Tibial artery (tissue), 4 donors: ENCODE results near the gene ADAMTSL2.

ENCODE experiments used
- DNase-seq, 2 donors: peaks; one replicate each; pipeline ENCODE4 v3.0.0-alpha.2; 2019
- H3K27ac ChIP-seq, 2 donors: fragments of 200-600 bp; sonication (generic) in 1 of 2; 1 replicate in 1 of 2; 2 replicates in 1 of 2; pipeline ENCODE4 v1.5.1; 2018 to 2019; ENCODE audit warnings: mild to moderate bottlenecking in 1 of 2
- H3K27me3 ChIP-seq, 2 donors: fragments of 200-600 bp; sonication (generic) in 1 of 2; one replicate each; pipeline versions ENCODE4 v1.5.1 to v1.6.0; 2016 to 2019
- H3K36me3 ChIP-seq, 3 donors: fragments of 200-600 bp; sonication (generic) in 2 of 3; one replicate each; pipeline ENCODE4 v1.5.1; 2016 to 2019; ENCODE audit warnings: mild to moderate bottlenecking in 2 of 3
- H3K4me1 ChIP-seq, 4 donors: fragments of 200-600 bp; sonication (generic) in 2 of 4; 1 replicate in 3 of 4; 2 replicates in 1 of 4; pipeline ENCODE4 v1.5.1; 2016 to 2019
- H3K4me3 ChIP-seq, 2 donors: fragments of 200-600 bp; sonication (generic) in 1 of 2; 1 replicate in 1 of 2; 2 replicates in 1 of 2; pipeline ENCODE4 v1.5.1; 2018 to 2019; ENCODE audit warnings: mild to moderate bottlenecking in 2 of 2
- H3K9me3 ChIP-seq, 3 donors: fragments of 200-600 bp; sonication (generic) in 1 of 3; one replicate each; pipeline ENCODE4 v1.5.1; 2016 to 2019
- CTCF ChIP-seq, 2 experiments: fragments of 200-600 bp in 1 of 2; fragments of 450-650 bp in 1 of 2; IDR thresholded peaks; one replicate each; pipeline ENCODE4 v1.5.1; 2017 to 2019; ENCODE audit warnings: antibody characterized with exemption in 2 of 2, mild to moderate bottlenecking in 1 of 2, moderate library complexity in 1 of 2
- intact Hi-C: fragments of 100-400 bp; cut with DNase I; formaldehyde crosslinking; loops from one replicate; pipeline ENCODE4 v1.15.0; 2023; ENCODE audit warnings: low total_unique reads

The ADAMTSL2 gene

GRCh38 chr9:133612816-133613215 is 78.3 kb downstream of the ADAMTSL2 start:
- H3K4me1 ChIP-seq, result peaks cover 0 to 8% (median 0%) of the 10 kb centered on the region in 4 donors
- no peak overlapping the region for H3K4me3 ChIP-seq
- H3K27ac ChIP-seq, result no peak overlapping the region
- intact Hi-C loops, result no loop called here
- no peak for DNase-seq
- H3K27me3 ChIP-seq, result peaks cover 0 to 98% of the 10 kb centered on the region in 2 donors
- no peak for TF ChIP-seq CTCF (IDR thresholded peaks at IDR 0.05)
- no peaks in the 10 kb centered on the region for H3K36me3 ChIP-seq
- no peaks in the 10 kb centered on the region for H3K9me3 ChIP-seq

GRCh38 chr9:133613432-133613831 is 78.9 kb downstream of the ADAMTSL2 start:
- Histone ChIP-seq H3K27me3 (peaks cover 0 to 98% of the 10 kb centered on the region in 2 donors), H3K27ac (no peak overlapping the region), H3K4me3 (no peak overlapping the region), H3K9me3 (no peaks in the 10 kb centered on the region), H3K36me3 (no peaks in the 10 kb centered on the region), H3K4me1 (peaks cover 0 to 8% (median 0%) of the 10 kb centered on the region in 4 donors)
- intact Hi-C loops, result no loop called here
- no peak for DNase-seq
- no peak for TF ChIP-seq CTCF (IDR thresholded peaks at IDR 0.05)

- no peak overlapping the region for H3K27ac ChIP-seq
- no peak overlapping the region for H3K4me3 ChIP-seq
- intact Hi-C loops, result no loop called here
- TF ChIP-seq CTCF (IDR thresholded peaks at IDR 0.05), result no peak
- DNase-seq, result no peak
- H3K27me3 ChIP-seq, result peaks cover 0 to 98% of the 10 kb centered on the region in 2 donors
- H3K4me1 ChIP-seq, result peaks cover 0 to 5% (median 0%) of the 10 kb centered on the region in 4 donors
- H3K36me3 ChIP-seq, result no peaks in the 10 kb centered on the region
- H3K9me3 ChIP-seq, result no peaks in the 10 kb centered on the region
These were observed 79.6 kb downstream of the ADAMTSL2 start for GRCh38 chr9:133614056-133614455.

- intact Hi-C loops, result no loop called here
- Histone ChIP-seq H3K4me1 (no peaks in the 10 kb centered on the region), H3K4me3 (no peak overlapping the region), H3K27ac (no peak overlapping the region), H3K27me3 (peaks cover 0 to 95% of the 10 kb centered on the region in 2 donors), H3K36me3 (no peaks in the 10 kb centered on the region), H3K9me3 (no peaks in the 10 kb centered on the region)
- TF ChIP-seq CTCF (IDR thresholded peaks at IDR 0.05), result no peak
- no peak for DNase-seq
These were observed 80.2 kb downstream of the ADAMTSL2 start for GRCh38 chr9:133614678-133615077.

- Histone ChIP-seq H3K36me3 (no peaks in the 10 kb centered on the region), H3K4me3 (no peak overlapping the region), H3K4me1 (no peaks in the 10 kb centered on the region), H3K9me3 (no peaks in the 10 kb centered on the region), H3K27me3 (peaks cover 0 to 90% of the 10 kb centered on the region in 2 donors), H3K27ac (no peak overlapping the region)
- intact Hi-C loops, result no loop called here
- TF ChIP-seq CTCF (IDR thresholded peaks at IDR 0.05), result no peak
- no peak for DNase-seq
These were observed 80.7 kb downstream of the ADAMTSL2 start for GRCh38 chr9:133615186-133615585.

GRCh38 chr9:133615606-133616188 is 81.2 kb downstream of the ADAMTSL2 start:
- no peaks in the 10 kb centered on the region for H3K36me3 ChIP-seq
- H3K27ac ChIP-seq, result no peak overlapping the region
- H3K9me3 ChIP-seq, result no peaks in the 10 kb centered on the region
- H3K4me3 ChIP-seq, result no peak overlapping the region
- intact Hi-C loops, result no loop called here
- DNase-seq, result no peak
- TF ChIP-seq CTCF (IDR thresholded peaks at IDR 0.05), result no peak
- H3K4me1 ChIP-seq, result no peaks in the 10 kb centered on the region
- peaks cover 0 to 84% of the 10 kb centered on the region in 2 donors for H3K27me3 ChIP-seq
